Breast epithelium (tissue), 4 donors: ENCODE results near the gene CCN6. TPM values are rescaled to one million over a fixed set of nuclear protein-coding genes. Genes with fewer than 3 reads are reported as not detected.

Experiments used
- DNase-seq, 2 donors: peaks; one replicate each; pipeline ENCODE4 v3.0.0-alpha.2; 2019; ENCODE audit warnings: low spot score in 2 of 2
- H3K27ac ChIP-seq, 2 donors: fragments of 200-600 bp; sonication (generic) in 1 of 2; one replicate each; pipeline ENCODE4 v1.5.1; 2016 to 2019; ENCODE audit warnings: mild to moderate bottlenecking in 1 of 2
- H3K27me3 ChIP-seq, 2 donors: fragments of 200-600 bp; sonication (generic) in 1 of 2; one replicate each; pipeline versions ENCODE4 v1.5.1 to v1.6.0; 2017 to 2019; ENCODE audit warnings: control low read depth in 1 of 2, mild to moderate bottlenecking in 1 of 2
- H3K36me3 ChIP-seq: fragments of 200-600 bp; one replicate; pipeline ENCODE4 v1.5.1; 2019
- H3K4me1 ChIP-seq, 2 donors: fragments of 200-600 bp; sonication (generic); one replicate each; pipeline ENCODE4 v1.5.1; 2016 to 2019; ENCODE audit warnings: control low read depth in 1 of 2
- H3K4me3 ChIP-seq, 3 donors: fragments of 200-600 bp; sonication (generic); 1 replicate in 2 of 3; 2 replicates in 1 of 3; pipeline ENCODE4 v1.5.1; 2016 to 2019; ENCODE audit warnings: mild to moderate bottlenecking in 3 of 3, moderate library complexity in 2 of 3
- H3K9me3 ChIP-seq, 2 donors: fragments of 200-600 bp; sonication (generic) in 1 of 2; one replicate each; pipeline ENCODE4 v1.5.1; 2016 to 2019; ENCODE audit warnings: control low read depth in 1 of 2
- POLR2A ChIP-seq: fragments of 450-650 bp; IDR thresholded peaks from one replicate; pipeline ENCODE4 v1.6.1; 2016; ENCODE audit warnings: antibody characterized with exemption, mild to moderate bottlenecking, moderate library complexity
- POLR2AphosphoS5 ChIP-seq, 3 donors: sonication (generic); formaldehyde crosslinking; IDR thresholded peaks; one replicate each; pipeline ENCODE4 v1.6.1; 2017; ENCODE audit warnings: antibody characterized with exemption in 3 of 3
- intact Hi-C: fragments of 100-400 bp; cut with DNase I; formaldehyde crosslinking; loops from one replicate; pipeline ENCODE4 v1.15.1; 2023; ENCODE audit warnings: low total_unique reads
- total RNA-seq, 3 donors: library from RNA; depleted of rRNA; stranded (reverse); fragments of >200 nt; gene quantifications; one replicate each; pipeline ENCODE4 v1.1.0, GENCODE V29; 2016
- TF ChIP-seq, protein P1 (sequence below), 3 donors: fragments of 450-650 bp; IDR thresholded peaks; one replicate each; pipeline ENCODE4 v1.5.1; 2016 to 2017; ENCODE audit warnings: antibody characterized with exemption in 3 of 3, mild to moderate bottlenecking in 3 of 3, moderate library complexity in 3 of 3

The CCN6 gene
- total RNA-seq = not detected

DNA sequence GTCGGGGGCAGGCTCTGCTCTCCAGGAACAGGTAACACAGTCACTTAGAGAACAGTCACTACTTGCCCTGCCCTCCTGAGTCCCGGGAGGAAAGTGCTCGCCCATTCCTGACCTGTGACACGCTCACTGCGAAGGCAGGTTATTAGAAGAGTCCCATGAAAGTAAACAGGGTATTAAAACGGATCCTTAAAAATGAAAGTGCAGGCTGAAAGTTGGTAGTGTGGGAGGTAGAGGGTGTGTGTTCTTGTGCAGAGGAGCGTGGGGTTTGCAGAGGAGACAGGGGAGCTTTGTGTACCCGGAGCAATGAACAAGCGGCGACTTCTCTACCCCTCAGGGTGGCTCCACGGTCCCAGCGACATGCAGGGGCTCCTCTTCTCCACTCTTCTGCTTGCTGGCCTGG, at the start of gene CCN6:
CCN6 (plus strand) TSS at position 104 of the 400 bp plus-strand sequence; CDS start at position 358, 254 bp downstream.
- intact Hi-C loops = no loop called here
- DNase-seq = no peak
- H3K4me1 ChIP-seq = no peaks in the 10 kb centered on the region
- no peaks in the 10 kb centered on the region for H3K27me3 ChIP-seq
- H3K9me3 ChIP-seq = peaks cover 0 to 7% of the 10 kb centered on the region in 2 donors
- no peak within 1 kb of the TSS for H3K27ac ChIP-seq
- H3K4me3 ChIP-seq = peak within 1 kb of the TSS in 1 of 3 donors; percentile 37
- TF ChIP-seq, protein P1, sequence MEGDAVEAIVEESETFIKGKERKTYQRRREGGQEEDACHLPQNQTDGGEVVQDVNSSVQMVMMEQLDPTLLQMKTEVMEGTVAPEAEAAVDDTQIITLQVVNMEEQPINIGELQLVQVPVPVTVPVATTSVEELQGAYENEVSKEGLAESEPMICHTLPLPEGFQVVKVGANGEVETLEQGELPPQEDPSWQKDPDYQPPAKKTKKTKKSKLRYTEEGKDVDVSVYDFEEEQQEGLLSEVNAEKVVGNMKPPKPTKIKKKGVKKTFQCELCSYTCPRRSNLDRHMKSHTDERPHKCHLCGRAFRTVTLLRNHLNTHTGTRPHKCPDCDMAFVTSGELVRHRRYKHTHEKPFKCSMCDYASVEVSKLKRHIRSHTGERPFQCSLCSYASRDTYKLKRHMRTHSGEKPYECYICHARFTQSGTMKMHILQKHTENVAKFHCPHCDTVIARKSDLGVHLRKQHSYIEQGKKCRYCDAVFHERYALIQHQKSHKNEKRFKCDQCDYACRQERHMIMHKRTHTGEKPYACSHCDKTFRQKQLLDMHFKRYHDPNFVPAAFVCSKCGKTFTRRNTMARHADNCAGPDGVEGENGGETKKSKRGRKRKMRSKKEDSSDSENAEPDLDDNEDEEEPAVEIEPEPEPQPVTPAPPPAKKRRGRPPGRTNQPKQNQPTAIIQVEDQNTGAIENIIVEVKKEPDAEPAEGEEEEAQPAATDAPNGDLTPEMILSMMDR (IDR thresholded peaks at IDR 0.05) = no peak
- TF ChIP-seq POLR2AphosphoS5 (IDR thresholded peaks at IDR 0.05) (no peak), POLR2A (no peak)
- H3K36me3 ChIP-seq = no peaks in the 10 kb centered on the region

DNA sequence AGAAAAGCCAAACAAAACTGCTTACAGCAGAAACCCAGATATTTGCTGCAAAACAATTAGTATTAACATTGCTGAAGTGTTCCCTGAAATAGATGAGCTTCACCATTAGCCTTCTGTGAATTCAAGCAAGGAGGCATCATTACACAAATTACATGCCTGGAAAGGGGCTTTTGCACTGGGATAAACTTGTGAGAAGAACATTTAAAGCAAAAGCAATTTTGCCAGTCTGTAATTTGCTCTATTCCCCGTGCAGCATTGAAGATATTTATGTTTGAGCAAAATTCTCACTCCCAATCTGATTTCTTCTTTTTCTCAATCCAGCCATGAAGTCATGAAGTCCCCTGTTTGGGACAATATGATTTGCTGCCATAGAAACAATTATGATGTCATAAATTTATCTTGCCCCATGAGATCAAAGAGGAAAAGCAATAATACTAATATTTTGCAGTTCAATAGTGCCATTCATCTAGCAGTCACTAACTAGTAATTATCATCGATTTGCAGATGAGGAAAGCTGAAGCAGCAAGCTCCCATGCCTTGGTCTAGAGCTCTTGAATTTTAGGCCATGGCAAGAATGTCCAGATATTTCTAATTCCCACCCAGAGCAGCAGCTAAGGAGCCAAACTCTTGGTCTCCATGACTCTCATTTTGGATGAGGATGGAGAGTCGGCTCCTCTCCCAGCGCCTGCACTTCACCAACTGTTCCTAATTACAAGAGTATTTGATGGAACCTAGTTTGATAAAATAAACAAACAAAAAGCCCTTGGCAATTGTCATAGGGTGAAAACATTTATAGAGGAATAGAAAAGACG, 49.5 kb upstream of the CCN6 start:
- Histone ChIP-seq H3K36me3 (no peaks in the 10 kb centered on the region), H3K27ac (peak overlapping the region in 1 of 2 donors; percentile 2), H3K4me1 (no peaks in the 10 kb centered on the region), H3K27me3 (no peaks in the 10 kb centered on the region), H3K4me3 (no peak overlapping the region), H3K9me3 (no peaks in the 10 kb centered on the region)
- TF ChIP-seq POLR2AphosphoS5 (IDR thresholded peaks at IDR 0.05) = no peak
- TF ChIP-seq, protein P1 (IDR thresholded peaks at IDR 0.05) = no peak
- no peak for TF ChIP-seq POLR2A
- no peak for DNase-seq
- intact Hi-C loops = loop anchor here (5.0 kb wide), 1 partner anchor 223 kb away; no protein-coding TSS in a partner anchor

DNA sequence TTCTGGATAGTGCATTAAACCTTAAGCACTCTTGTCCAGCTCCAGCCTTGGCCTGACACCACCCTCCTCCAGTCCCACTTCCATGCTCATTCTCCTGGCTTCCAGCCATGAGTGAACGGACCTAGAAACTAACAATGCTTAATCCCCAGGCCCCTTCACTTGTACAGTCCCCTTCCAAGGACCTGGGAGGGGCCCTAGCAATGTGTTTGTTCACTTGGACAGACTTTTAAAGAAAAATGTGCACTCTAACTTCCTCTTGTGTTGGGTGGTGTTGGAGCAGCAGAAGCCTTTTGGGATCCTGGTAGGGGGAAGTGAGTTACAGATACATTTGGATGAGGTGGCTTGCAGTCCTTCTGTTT, 48.9 kb upstream of the CCN6 start:
- H3K9me3 ChIP-seq = no peaks in the 10 kb centered on the region
- peak overlapping the region in 1 of 2 donors; percentile 1 for H3K27ac ChIP-seq
- DNase-seq = no peak
- no peak overlapping the region for H3K4me3 ChIP-seq
- TF ChIP-seq POLR2A (no peak), POLR2AphosphoS5 (IDR thresholded peaks at IDR 0.05) (peak in 1 of 3 donors; percentile 10)
- TF ChIP-seq, protein P1 (IDR thresholded peaks at IDR 0.05) = no peak
- intact Hi-C loops = no loop called here
- H3K36me3 ChIP-seq = no peaks in the 10 kb centered on the region
- H3K27me3 ChIP-seq = no peaks in the 10 kb centered on the region
- no peaks in the 10 kb centered on the region for H3K4me1 ChIP-seq

DNA sequence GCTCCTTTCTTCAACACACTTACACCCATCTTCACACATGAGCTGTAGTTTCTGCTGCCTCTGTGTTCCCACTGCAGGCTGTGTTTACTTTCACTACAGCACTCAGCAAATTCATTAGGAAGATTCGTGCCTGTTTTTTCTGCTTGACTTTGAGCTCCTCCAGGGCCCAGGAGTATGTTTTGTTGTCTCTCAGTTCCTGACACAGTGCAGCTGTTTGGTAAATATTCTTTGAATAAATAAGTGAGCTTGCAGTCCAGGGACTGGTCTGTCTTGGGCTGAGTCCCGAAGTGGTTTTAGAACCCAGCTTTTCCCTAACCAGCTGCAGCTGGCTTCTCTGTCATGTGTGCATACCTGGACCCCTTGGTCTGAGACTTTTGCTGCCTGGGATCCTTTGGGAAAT, 46.6 kb upstream of the CCN6 start:
- intact Hi-C loops = no loop called here
- H3K36me3 ChIP-seq = no peaks in the 10 kb centered on the region
- TF ChIP-seq POLR2A = no peak
- TF ChIP-seq, protein P1 (IDR thresholded peaks at IDR 0.05) = no peak
- TF ChIP-seq POLR2AphosphoS5 (IDR thresholded peaks at IDR 0.05) = no peak
- H3K4me3 ChIP-seq = no peak overlapping the region
- no peaks in the 10 kb centered on the region for H3K9me3 ChIP-seq
- H3K27ac ChIP-seq = no peak overlapping the region
- DNase-seq = no peak
- H3K27me3 ChIP-seq = no peaks in the 10 kb centered on the region
- H3K4me1 ChIP-seq = no peaks in the 10 kb centered on the region

DNA sequence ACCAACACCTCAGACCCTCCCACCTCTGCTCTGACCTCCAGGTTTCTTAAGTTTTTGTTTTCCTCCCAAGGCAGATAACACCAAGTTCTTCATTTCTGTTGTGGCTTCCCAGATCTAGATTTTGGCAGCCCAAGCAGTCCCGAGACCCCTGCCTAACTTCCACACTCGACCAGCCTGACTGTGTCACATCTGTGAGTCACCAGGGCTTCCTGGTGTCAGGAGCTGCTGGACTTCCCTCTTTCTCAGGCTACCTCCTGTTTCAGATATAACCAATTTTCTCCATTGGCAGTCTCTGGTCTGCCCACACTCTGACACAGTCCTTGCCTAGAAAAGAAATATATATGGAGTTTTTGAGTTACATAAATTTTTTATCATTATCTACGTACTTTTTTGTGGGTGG, 46.1 kb upstream of the CCN6 start:
- Histone ChIP-seq H3K4me3 (no peak overlapping the region), H3K27ac (no peak overlapping the region)

More for the DNA sequence above, 46.1 kb upstream of the CCN6 start:
- no peak for DNase-seq
- Histone ChIP-seq H3K4me1 (no peaks in the 10 kb centered on the region), H3K9me3 (no peaks in the 10 kb centered on the region), H3K27me3 (no peaks in the 10 kb centered on the region), H3K36me3 (no peaks in the 10 kb centered on the region)
- intact Hi-C loops = no loop called here
- no peak for TF ChIP-seq POLR2A
- TF ChIP-seq POLR2AphosphoS5 (IDR thresholded peaks at IDR 0.05) = no peak
- TF ChIP-seq, protein P1 (IDR thresholded peaks at IDR 0.05) = no peak
